HG02610 (cell line): ENCODE results near the gene KRTAP10-5.
"Not testable (repeated sequence)": the region's sequence is repeated elsewhere in the genome, so short reads cannot be mapped to it uniquely, and the experiment has no call there.

ENCODE experiments used
- ATAC-seq: cut with Tn5 transposase; IDR thresholded peaks from one replicate; pipeline ENCODE4 v1.9.1; 2021; ENCODE audit warnings: mild to moderate bottlenecking, moderate library complexity; ENCODE audit not compliant: unreplicated experiment

KRTAP10-5 gene

GRCh38 chr21:44572959-44573583, 7.3 kb downstream of the KRTAP10-5 start:
- ATAC-seq, result no peak

- ATAC-seq, result no peak
Observed at GRCh38 chr21:44571844-44572782, 8.3 kb downstream of the KRTAP10-5 start.

- no peak for ATAC-seq
Observed at GRCh38 chr21:44571296-44571695, 9.1 kb downstream of the KRTAP10-5 start.

GRCh38 chr21:44569861-44570517, 10.4 kb downstream of the KRTAP10-5 start:
- no peak for ATAC-seq

GRCh38 chr21:44568667-44569556, 11.5 kb downstream of the KRTAP10-5 start:
- no peak for ATAC-seq

- no peak for ATAC-seq
Observed at GRCh38 chr21:44568261-44568660, 12.1 kb downstream of the KRTAP10-5 start.

- no peak for ATAC-seq
Observed at GRCh38 chr21:44567481-44568171, 12.8 kb downstream of the KRTAP10-5 start.

GRCh38 chr21:44566403-44566802, 14.0 kb downstream of the KRTAP10-5 start:
- ATAC-seq, result no peak

- no peak for ATAC-seq
Observed at GRCh38 chr21:44564886-44565598, 15.4 kb downstream of the KRTAP10-5 start.

GRCh38 chr21:44564099-44564498, 16.3 kb downstream of the KRTAP10-5 start:
- no peak for ATAC-seq

- ATAC-seq, result no peak
Observed at GRCh38 chr21:44558695-44559094, 21.7 kb downstream of the KRTAP10-5 start, which contains the start of gene KRTAP10-3. Gene KRTAP10-3, minus strand, starts transcription at chr21:44558795. Its CDS starts 80 bp downstream, at chr21:44558715.

GRCh38 chr21:44558329-44558675, 22.1 kb downstream of the KRTAP10-5 start:
- not testable (repeated sequence) for ATAC-seq

GRCh38 chr21:44557491-44558328, 22.7 kb downstream of the KRTAP10-5 start:
- ATAC-seq, result no peak

- no peak for ATAC-seq
Observed at GRCh38 chr21:44556879-44557278, 23.5 kb downstream of the KRTAP10-5 start.

- no peak for ATAC-seq
Observed at GRCh38 chr21:44555200-44555875, 25.1 kb downstream of the KRTAP10-5 start.

GRCh38 chr21:44552681-44553080, 27.7 kb downstream of the KRTAP10-5 start:
- ATAC-seq, result no peak

GRCh38 chr21:44552136-44552535, 28.3 kb downstream of the KRTAP10-5 start:
- no peak for ATAC-seq
